A172 (cell line): ENCODE measurements around the gene FRMD4B. TPM values are rescaled to one million over a fixed set of nuclear protein-coding genes. Genes with fewer than 3 reads are reported as not detected.

Source experiments
- DNase-seq: peaks from one replicate; pipeline ENCODE4 v3.0.0-alpha.2; 2015; ENCODE audit warnings: low spot score
- total RNA-seq: library from RNA; depleted of rRNA; stranded (reverse); fragments of >200 nt; shearing (Covaris generic); gene quantifications from 2 replicates; pipeline ENCODE4 v1.2.3, GENCODE V29; 2014

Gene FRMD4B
- total RNA-seq, 1 experiment from 2014 or later: 1.6 TPM

- no peak for DNase-seq
Measured at GRCh38 chr3:69126999-69127398, 258.9 kb downstream of the FRMD4B start.

- no peak for DNase-seq
Measured at GRCh38 chr3:69126216-69126615, 259.7 kb downstream of the FRMD4B start.

GRCh38 chr3:69122403-69122802 is 263.5 kb downstream of the FRMD4B start, which contains the start of gene LMOD3:
LMOD3 (minus strand) TSS chr3:69122595; CDS start chr3:69122386, 209 bp downstream.
- no peak for DNase-seq

- no peak for DNase-seq
Measured at GRCh38 chr3:69121950-69122349, 263.9 kb downstream of the FRMD4B start.

- DNase-seq: no peak
Measured at GRCh38 chr3:69121513-69121912, 264.4 kb downstream of the FRMD4B start.

- peak; percentile 66 for DNase-seq
Measured at GRCh38 chr3:69120879-69121464, 264.9 kb downstream of the FRMD4B start.
